Measurements from ENCODE around the gene PTPRD.

The PTPRD gene

GRCh38 chr9:8436786-8437185 lies 2176.0 kb downstream of the PTPRD start:
- no peak for DNase-seq (ENCODE audit: low read depth, low spot score)
- POLR2A ChIA-PET = no interaction called here
- TF ChIP-seq, protein P1, sequence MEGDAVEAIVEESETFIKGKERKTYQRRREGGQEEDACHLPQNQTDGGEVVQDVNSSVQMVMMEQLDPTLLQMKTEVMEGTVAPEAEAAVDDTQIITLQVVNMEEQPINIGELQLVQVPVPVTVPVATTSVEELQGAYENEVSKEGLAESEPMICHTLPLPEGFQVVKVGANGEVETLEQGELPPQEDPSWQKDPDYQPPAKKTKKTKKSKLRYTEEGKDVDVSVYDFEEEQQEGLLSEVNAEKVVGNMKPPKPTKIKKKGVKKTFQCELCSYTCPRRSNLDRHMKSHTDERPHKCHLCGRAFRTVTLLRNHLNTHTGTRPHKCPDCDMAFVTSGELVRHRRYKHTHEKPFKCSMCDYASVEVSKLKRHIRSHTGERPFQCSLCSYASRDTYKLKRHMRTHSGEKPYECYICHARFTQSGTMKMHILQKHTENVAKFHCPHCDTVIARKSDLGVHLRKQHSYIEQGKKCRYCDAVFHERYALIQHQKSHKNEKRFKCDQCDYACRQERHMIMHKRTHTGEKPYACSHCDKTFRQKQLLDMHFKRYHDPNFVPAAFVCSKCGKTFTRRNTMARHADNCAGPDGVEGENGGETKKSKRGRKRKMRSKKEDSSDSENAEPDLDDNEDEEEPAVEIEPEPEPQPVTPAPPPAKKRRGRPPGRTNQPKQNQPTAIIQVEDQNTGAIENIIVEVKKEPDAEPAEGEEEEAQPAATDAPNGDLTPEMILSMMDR (IDR thresholded peaks at IDR 0.05; ENCODE audit: insufficient read depth, low read length, missing control alignments) = no peak

DNA sequence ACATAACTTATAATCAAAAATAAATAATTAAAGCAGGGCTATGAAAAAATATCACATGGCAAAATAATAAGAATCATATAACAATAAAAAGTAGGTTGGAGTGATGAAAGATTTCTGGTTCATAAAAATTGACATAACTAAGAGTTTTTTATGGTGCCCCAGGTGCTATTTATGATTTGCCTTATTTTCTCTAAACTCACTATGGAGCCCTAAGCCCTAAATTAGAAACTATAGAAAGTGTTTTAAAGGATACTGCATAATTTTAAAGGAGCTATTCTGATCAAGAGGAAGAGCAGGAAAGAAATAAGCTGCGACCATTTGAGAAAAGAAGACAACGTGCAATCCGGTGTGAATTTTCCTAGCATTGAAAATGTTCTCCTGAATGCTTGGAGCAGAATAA lies 2178.2 kb downstream of the PTPRD start:
- TF ChIP-seq, protein P1 (IDR thresholded peaks at IDR 0.05; ENCODE audit: insufficient read depth, low read length, missing control alignments) = no peak
- POLR2A ChIA-PET = no interaction called here
- DNase-seq (ENCODE audit: low read depth, low spot score) = no peak
- no peak overlapping the region for H3K4me3 ChIP-seq (ENCODE audit: low read depth, low read length)
- CTCF ChIA-PET = no interaction called here

More at GRCh38 chr9:8436786-8437185, 2176.0 kb downstream of the PTPRD start:
- no peak overlapping the region for H3K4me3 ChIP-seq (ENCODE audit: low read depth, low read length)
- CTCF ChIA-PET = no interaction called here

DNA sequence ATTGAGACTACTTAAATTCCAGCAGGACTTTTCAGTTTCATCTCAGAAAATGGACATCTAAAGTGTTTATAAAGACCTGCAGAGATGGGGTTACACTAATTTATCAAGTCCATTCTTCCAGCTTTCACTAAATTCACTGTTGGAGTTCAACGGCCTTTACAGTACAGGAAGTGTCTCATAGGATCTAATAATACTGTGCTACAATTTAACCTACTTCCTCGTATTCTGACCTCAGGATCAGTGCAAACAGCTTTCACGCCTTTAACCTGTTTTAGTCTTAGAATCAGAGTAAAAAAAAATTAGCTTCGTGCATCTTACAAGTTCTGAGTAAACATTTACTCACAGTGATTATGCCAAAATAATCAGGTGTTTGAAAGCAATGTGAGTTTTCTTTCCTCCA lies 2180.6 kb downstream of the PTPRD start:
- CTCF ChIA-PET = no interaction called here

GRCh38 chr9:8431505-8431904 lies 2181.3 kb downstream of the PTPRD start:
- CTCF ChIA-PET = no interaction called here
- no peak overlapping the region for H3K4me3 ChIP-seq (ENCODE audit: low read depth, low read length)
- DNase-seq (ENCODE audit: low read depth, low spot score) = no peak
- POLR2A ChIA-PET = no interaction called here
- TF ChIP-seq, protein P1 (IDR thresholded peaks at IDR 0.05; ENCODE audit: insufficient read depth, low read length, missing control alignments) = no peak

More for the DNA sequence above, 2180.6 kb downstream of the PTPRD start:
- TF ChIP-seq, protein P1 (IDR thresholded peaks at IDR 0.05; ENCODE audit: insufficient read depth, low read length, missing control alignments) = no peak
- H3K4me3 ChIP-seq (ENCODE audit: low read depth, low read length) = no peak overlapping the region
- POLR2A ChIA-PET = no interaction called here
- no peak for DNase-seq (ENCODE audit: low read depth, low spot score)

GRCh38 chr9:8430945-8431344 lies 2181.9 kb downstream of the PTPRD start:
- H3K4me3 ChIP-seq (ENCODE audit: low read depth, low read length) = no peak overlapping the region
- TF ChIP-seq, protein P1 (IDR thresholded peaks at IDR 0.05; ENCODE audit: insufficient read depth, low read length, missing control alignments) = no peak
- POLR2A ChIA-PET = no interaction called here
- CTCF ChIA-PET = no interaction called here
- DNase-seq (ENCODE audit: low read depth, low spot score) = no peak

GRCh38 chr9:8429768-8430167 lies 2183.0 kb downstream of the PTPRD start:
- ChIA-PET CTCF (no interaction called here), POLR2A (no interaction called here)
- DNase-seq (ENCODE audit: low read depth, low spot score) = no peak
- TF ChIP-seq, protein P1 (IDR thresholded peaks at IDR 0.05; ENCODE audit: insufficient read depth, low read length, missing control alignments) = no peak
- H3K4me3 ChIP-seq (ENCODE audit: low read depth, low read length) = no peak overlapping the region

Data from AG04449 (cell line).